ENCODE measurements around the gene SVOPL. TPM values are rescaled to one million over a fixed set of nuclear protein-coding genes. Genes with fewer than 3 reads are reported as not detected.
A peak's percentile ranks its signal among the peaks of the same experiment; 100 is the strongest.

Gene SVOPL
- total RNA-seq, 1 donor from 2014 or later = 0.74 TPM

DNA sequence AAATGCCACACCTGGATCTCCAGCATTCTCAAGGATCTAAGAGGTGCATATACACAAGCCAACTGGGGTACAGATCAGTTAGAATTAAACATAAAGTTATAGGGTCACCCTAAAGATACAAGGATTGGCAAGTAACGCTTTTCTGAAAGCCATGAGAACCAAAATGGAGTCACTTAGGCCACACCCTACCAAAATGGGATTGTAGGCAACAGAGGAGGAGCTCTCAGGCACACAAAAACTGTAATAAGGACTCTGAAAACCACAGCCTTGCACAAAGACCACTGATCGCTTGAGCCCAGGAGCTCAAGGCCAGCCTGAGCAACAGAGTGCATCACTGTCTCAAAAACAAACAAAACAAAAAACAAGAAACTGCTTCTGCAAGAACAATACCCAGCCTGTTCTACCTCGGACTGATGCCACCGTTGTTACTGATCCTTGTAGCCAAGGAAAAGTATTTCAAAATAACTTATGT is 35.5 kb downstream of the SVOPL start:
- no peak for DNase-seq
- intact Hi-C loops (cut with DNase I) = no loop called here
- H3K27ac ChIP-seq = no peak overlapping the region
- TF ChIP-seq, protein P1, sequence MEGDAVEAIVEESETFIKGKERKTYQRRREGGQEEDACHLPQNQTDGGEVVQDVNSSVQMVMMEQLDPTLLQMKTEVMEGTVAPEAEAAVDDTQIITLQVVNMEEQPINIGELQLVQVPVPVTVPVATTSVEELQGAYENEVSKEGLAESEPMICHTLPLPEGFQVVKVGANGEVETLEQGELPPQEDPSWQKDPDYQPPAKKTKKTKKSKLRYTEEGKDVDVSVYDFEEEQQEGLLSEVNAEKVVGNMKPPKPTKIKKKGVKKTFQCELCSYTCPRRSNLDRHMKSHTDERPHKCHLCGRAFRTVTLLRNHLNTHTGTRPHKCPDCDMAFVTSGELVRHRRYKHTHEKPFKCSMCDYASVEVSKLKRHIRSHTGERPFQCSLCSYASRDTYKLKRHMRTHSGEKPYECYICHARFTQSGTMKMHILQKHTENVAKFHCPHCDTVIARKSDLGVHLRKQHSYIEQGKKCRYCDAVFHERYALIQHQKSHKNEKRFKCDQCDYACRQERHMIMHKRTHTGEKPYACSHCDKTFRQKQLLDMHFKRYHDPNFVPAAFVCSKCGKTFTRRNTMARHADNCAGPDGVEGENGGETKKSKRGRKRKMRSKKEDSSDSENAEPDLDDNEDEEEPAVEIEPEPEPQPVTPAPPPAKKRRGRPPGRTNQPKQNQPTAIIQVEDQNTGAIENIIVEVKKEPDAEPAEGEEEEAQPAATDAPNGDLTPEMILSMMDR (IDR thresholded peaks at IDR 0.05) = no peak
- H3K4me3 ChIP-seq = no peak overlapping the region
- H3K27me3 ChIP-seq (ENCODE audit: low read depth) = no peaks in the 10 kb centered on the region
- no peaks in the 10 kb centered on the region for H3K36me3 ChIP-seq
- no peaks in the 10 kb centered on the region for H3K9me3 ChIP-seq
- ATAC-seq = no peak
- H3K4me1 ChIP-seq = no peaks in the 10 kb centered on the region

DNA sequence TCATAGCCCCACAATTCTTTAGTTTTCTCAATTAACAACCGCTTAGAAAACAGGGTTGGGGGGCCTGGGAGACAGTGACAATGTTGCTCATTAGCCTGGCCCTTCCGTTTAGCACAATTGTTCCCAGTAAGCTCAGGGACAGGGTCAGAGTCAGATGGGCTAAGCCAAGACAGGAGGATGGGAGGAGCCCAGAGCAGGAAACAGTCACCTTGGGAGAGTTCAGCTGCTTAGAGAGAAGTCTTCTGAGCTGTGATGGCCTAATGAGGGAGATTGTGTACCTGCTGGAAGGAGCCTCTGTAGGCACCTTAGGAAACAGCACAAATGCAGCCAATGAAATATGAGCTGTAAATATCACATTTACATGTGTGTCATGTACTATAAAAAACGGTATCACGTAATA is 35.9 kb downstream of the SVOPL start:
- Histone ChIP-seq H3K27ac (no peak overlapping the region), H3K4me3 (no peak overlapping the region), H3K4me1 (no peaks in the 10 kb centered on the region), H3K36me3 (no peaks in the 10 kb centered on the region), H3K27me3 (ENCODE audit: low read depth) (no peaks in the 10 kb centered on the region), H3K9me3 (no peaks in the 10 kb centered on the region)
- intact Hi-C loops (cut with DNase I) = no loop called here
- DNase-seq (no peak), ATAC-seq (no peak)
- TF ChIP-seq, protein P1 (IDR thresholded peaks at IDR 0.05) = no peak

- peak; percentile 59 to 71 for ATAC-seq
- Histone ChIP-seq H3K27ac (no peak overlapping the region), H3K4me3 (peak overlapping the region; percentile 51)
These were observed 37.1 kb downstream of the SVOPL start for GRCh38 chr7:138663725-138664710.

GRCh38 chr7:138662991-138663320 is 38.2 kb downstream of the SVOPL start:
- H3K27ac ChIP-seq = no peak overlapping the region
- H3K36me3 ChIP-seq = no peaks in the 10 kb centered on the region
- TF ChIP-seq, protein P1 (IDR thresholded peaks at IDR 0.05) = no peak
- no peak overlapping the region for H3K4me3 ChIP-seq
- no peaks in the 10 kb centered on the region for H3K27me3 ChIP-seq (ENCODE audit: low read depth)
- intact Hi-C loops (cut with DNase I) = no loop called here
- DNase-seq (no peak), ATAC-seq (no peak)
- H3K4me1 ChIP-seq = no peaks in the 10 kb centered on the region
- H3K9me3 ChIP-seq = no peaks in the 10 kb centered on the region

More at GRCh38 chr7:138663725-138664710, 37.1 kb downstream of the SVOPL start:
- H3K9me3 ChIP-seq = no peaks in the 10 kb centered on the region
- no peaks in the 10 kb centered on the region for H3K27me3 ChIP-seq (ENCODE audit: low read depth)
- DNase-seq = no peak
- no peaks in the 10 kb centered on the region for H3K4me1 ChIP-seq
- TF ChIP-seq, protein P1 (IDR thresholded peaks at IDR 0.05) = no peak
- intact Hi-C loops (cut with DNase I) = no loop called here
- no peaks in the 10 kb centered on the region for H3K36me3 ChIP-seq

GRCh38 chr7:138662076-138662990 is 38.8 kb downstream of the SVOPL start:
- Histone ChIP-seq H3K4me3 (no peak overlapping the region), H3K27me3 (ENCODE audit: low read depth) (no peaks in the 10 kb centered on the region), H3K27ac (no peak overlapping the region), H3K36me3 (no peaks in the 10 kb centered on the region), H3K4me1 (no peaks in the 10 kb centered on the region), H3K9me3 (no peaks in the 10 kb centered on the region)
- TF ChIP-seq, protein P1 (IDR thresholded peaks at IDR 0.05) = no peak
- intact Hi-C loops (cut with DNase I) = no loop called here
- DNase-seq = no peak
- ATAC-seq = no peak
